IPS-15b (cell line): Measurements from ENCODE around the gene SLC7A1.

Experiments
- H3K27me3 ChIP-seq: one replicate; pipeline ENCODE4 v1.6.1; 2013; ENCODE audit warnings: low read length; ENCODE audit not compliant: control insufficient read depth, insufficient read depth
- H3K36me3 ChIP-seq: one replicate; pipeline ENCODE4 v1.6.1; 2013; ENCODE audit warnings: low read length; ENCODE audit not compliant: control insufficient read depth, insufficient read depth
- H3K4me1 ChIP-seq: one replicate; pipeline ENCODE4 v1.6.1; 2013; ENCODE audit warnings: mild to moderate bottlenecking, low read length; ENCODE audit not compliant: control insufficient read depth, insufficient read depth
- H3K4me3 ChIP-seq: one replicate; pipeline ENCODE4 v1.5.1; 2013; ENCODE audit warnings: low read depth, low read length
- H3K9ac ChIP-seq: one replicate; pipeline ENCODE4 v1.6.1; 2013; ENCODE audit warnings: low read depth, mild to moderate bottlenecking, low read length
- H3K9me3 ChIP-seq: one replicate; pipeline ENCODE4 v1.6.1; 2013; ENCODE audit warnings: mild to moderate bottlenecking, low read length; ENCODE audit not compliant: control insufficient read depth, insufficient read depth

The SLC7A1 gene

GRCh38 chr13:29476046-29476445, 119.4 kb downstream of the SLC7A1 start:
- H3K4me3 ChIP-seq, result no peak overlapping the region
- H3K27me3 ChIP-seq, result no peaks in the 10 kb centered on the region
- H3K4me1 ChIP-seq, result no peaks in the 10 kb centered on the region
- H3K9ac ChIP-seq, result no peak overlapping the region
- no peaks in the 10 kb centered on the region for H3K9me3 ChIP-seq
- no peaks in the 10 kb centered on the region for H3K36me3 ChIP-seq

DNA sequence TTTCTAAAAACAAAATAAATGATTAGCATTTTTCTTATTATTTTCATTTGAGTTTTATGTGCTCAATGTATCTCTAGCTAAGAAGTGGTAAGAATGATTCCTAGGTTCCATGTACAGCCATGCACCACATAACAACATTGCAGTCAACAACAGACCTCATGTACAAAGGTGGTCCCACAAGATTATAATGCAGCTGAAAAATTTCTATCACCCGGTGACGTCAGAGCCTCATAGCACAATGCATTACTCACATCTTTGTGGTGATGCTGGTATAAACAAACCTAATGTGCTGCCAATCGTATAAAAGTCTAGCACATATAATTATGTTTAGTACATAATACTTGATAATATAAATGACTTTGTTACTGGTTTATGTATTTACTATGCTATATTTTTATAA, 120.5 kb downstream of the SLC7A1 start:
- H3K27me3 ChIP-seq, result no peaks in the 10 kb centered on the region
- no peaks in the 10 kb centered on the region for H3K4me1 ChIP-seq
- H3K36me3 ChIP-seq, result no peaks in the 10 kb centered on the region
- no peak overlapping the region for H3K4me3 ChIP-seq
- no peak overlapping the region for H3K9ac ChIP-seq
- no peaks in the 10 kb centered on the region for H3K9me3 ChIP-seq

DNA sequence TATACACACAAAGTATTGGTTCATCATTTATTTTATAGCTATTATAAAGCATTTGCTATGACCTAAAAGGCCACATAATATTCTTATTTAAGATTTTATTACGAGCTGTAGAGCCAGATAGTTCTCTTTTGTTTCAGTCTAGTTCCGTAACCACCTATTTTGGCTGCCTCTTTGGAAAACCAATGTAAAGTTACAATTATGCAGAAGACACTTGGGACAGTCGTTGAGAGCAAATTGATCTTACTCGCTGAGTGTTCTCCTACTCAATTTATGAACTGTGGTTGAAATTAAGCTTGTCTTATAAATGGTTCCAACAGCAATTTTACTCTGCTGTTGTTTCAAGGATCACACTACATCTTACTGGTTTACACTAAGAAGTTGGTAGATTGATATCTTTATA, 122.3 kb downstream of the SLC7A1 start:
- no peaks in the 10 kb centered on the region for H3K27me3 ChIP-seq
- H3K36me3 ChIP-seq, result no peaks in the 10 kb centered on the region
- H3K4me1 ChIP-seq, result no peaks in the 10 kb centered on the region
- H3K4me3 ChIP-seq, result no peak overlapping the region
- H3K9ac ChIP-seq, result no peak overlapping the region
- no peaks in the 10 kb centered on the region for H3K9me3 ChIP-seq

DNA sequence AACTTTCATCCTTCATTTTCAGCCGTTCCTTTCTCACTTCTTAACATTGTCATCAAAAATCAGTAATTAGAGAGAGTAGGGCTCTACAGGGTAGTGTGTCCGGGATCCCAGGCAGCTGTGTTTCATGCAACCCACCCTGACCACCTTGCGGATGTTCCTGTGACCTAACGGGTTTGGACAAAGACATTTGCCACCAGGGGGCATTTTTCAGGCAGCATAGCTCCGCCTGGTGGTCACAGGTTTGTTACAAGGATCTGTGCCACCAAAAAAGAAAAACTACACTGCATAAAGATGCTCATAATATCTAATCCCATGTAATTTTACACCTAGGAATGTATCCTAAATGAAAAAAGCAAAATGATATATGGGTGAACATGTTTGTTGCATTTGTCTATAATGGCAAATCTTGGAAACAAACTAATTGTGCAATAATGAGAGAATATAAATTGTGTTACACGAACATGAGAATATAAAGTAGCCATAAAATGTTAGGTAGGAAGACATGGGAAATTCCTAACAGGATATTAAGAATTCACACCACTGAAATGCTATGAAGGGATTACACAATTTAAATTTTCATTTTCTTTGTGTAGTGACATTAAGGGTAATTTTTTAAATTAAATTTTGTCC, 123.0 kb downstream of the SLC7A1 start:
- no peak overlapping the region for H3K9ac ChIP-seq
- no peaks in the 10 kb centered on the region for H3K36me3 ChIP-seq
- H3K4me1 ChIP-seq, result no peaks in the 10 kb centered on the region

DNA sequence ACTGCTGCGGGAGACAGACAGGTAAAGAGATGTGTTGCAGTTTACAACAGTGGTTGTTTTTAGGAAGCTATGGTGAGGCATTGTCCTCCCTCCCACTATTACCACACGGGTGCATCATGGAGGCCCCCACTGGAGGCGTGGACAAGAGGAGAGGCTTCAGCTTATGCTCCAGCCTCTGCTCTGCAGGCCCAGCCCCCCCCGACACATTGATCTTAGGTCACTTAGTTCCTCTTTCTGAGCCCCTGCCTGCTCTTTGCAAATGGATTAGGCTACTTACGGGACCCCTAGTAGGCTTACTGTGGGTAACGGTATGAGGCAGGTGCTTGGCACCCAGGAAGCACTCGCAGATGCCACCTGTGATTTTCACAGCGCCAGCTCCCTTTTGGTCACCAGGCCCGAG, 123.9 kb downstream of the SLC7A1 start:
- Histone ChIP-seq H3K4me1 (no peaks in the 10 kb centered on the region), H3K36me3 (no peaks in the 10 kb centered on the region), H3K4me3 (no peak overlapping the region), H3K9ac (no peak overlapping the region), H3K27me3 (no peaks in the 10 kb centered on the region), H3K9me3 (no peaks in the 10 kb centered on the region)

More for the DNA sequence above, 123.0 kb downstream of the SLC7A1 start:
- Histone ChIP-seq H3K27me3 (no peaks in the 10 kb centered on the region), H3K4me3 (no peak overlapping the region), H3K9me3 (no peaks in the 10 kb centered on the region)

DNA sequence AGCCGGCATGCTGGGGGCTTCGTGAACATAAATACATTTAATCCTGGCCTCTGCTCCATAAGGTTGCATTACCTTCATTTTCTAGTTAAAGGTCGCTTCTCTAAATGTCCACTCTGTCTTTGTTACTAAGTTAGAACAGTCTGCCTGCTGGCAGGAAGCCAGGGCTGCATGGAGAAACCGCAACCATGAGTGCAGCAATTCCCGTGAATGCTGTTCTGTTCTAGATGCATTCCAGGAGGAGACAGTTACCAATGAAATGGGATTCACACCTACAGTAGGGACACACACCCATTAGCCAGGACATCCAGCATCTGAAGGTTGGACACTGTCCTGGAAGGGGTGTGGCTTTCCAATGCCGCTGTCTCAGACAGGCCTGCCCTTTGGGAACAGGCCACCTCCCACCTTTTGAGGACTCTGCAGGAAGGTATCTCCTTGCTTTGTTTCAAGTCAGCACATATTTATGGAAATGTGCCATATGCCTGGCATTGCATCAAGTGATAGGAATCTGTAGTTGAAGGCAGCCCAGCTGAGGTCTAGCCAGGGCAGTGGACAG, 129.7 kb downstream of the SLC7A1 start:
- no peaks in the 10 kb centered on the region for H3K4me1 ChIP-seq
- no peaks in the 10 kb centered on the region for H3K27me3 ChIP-seq
- H3K4me3 ChIP-seq, result no peak overlapping the region
- no peaks in the 10 kb centered on the region for H3K36me3 ChIP-seq
- no peaks in the 10 kb centered on the region for H3K9me3 ChIP-seq
- H3K9ac ChIP-seq, result no peak overlapping the region

GRCh38 chr13:29464105-29464679, 131.3 kb downstream of the SLC7A1 start:
- Histone ChIP-seq H3K27me3 (no peaks in the 10 kb centered on the region), H3K36me3 (no peaks in the 10 kb centered on the region), H3K9ac (no peak overlapping the region), H3K4me3 (no peak overlapping the region), H3K9me3 (no peaks in the 10 kb centered on the region), H3K4me1 (no peaks in the 10 kb centered on the region)

DNA sequence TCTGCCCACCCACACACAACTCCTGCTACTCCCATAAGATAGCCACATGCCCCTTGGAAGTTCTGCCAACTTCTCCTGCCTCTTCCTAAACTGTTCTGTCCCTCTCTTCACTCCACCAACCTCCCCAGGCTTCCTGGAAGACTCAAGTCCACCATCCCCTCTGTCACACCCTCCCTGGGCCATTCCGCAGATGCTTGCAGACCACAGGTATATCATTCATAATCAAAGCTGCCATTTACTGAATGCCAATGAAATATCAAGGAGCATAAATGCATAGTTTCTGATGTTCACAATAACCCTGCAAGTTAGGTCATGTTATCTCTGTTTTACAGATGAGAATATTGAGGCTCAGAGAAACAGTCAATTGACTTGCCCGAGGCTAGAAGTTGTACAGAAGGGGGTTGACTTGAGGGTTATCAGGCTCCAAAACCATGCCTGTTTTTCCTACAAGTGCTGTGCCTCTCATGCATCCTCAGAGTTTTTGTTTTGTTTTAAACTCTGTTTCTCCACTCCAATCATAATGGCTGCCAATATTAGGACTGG, 135.6 kb downstream of the SLC7A1 start:
- Histone ChIP-seq H3K27me3 (no peaks in the 10 kb centered on the region), H3K4me1 (no peaks in the 10 kb centered on the region), H3K9me3 (no peaks in the 10 kb centered on the region)

More for the DNA sequence above, 135.6 kb downstream of the SLC7A1 start:
- Histone ChIP-seq H3K9ac (no peak overlapping the region), H3K4me3 (no peak overlapping the region), H3K36me3 (no peaks in the 10 kb centered on the region)
